Lower lobe of right lung (tissue), 2 donors: Measurements from ENCODE around the gene SLC15A1. TPM values are rescaled to one million over a fixed set of nuclear protein-coding genes. Genes with fewer than 3 reads are reported as not detected.

Experiments
- ATAC-seq, 2 donors: fragments of 200-7000 bp; cut with Tn5 transposase; one replicate each; pipeline ENCODE4 v1.9.1; 2020 to 2022; ENCODE audit warnings: mild to moderate bottlenecking in 2 of 2, moderate library complexity in 2 of 2
- DNase-seq: peaks from one replicate; pipeline ENCODE4 v3.0.0-alpha.2; 2020
- H3K27ac ChIP-seq: fragments of 200-600 bp; one replicate; pipeline ENCODE4 v1.8.0; 2022
- H3K27me3 ChIP-seq: fragments of 200-600 bp; one replicate; pipeline ENCODE4 v1.8.0; 2022; ENCODE audit warnings: low read depth
- H3K36me3 ChIP-seq: fragments of 200-600 bp; one replicate; pipeline ENCODE4 v1.8.0; 2022; ENCODE audit warnings: mild to moderate bottlenecking
- H3K4me1 ChIP-seq: fragments of 200-600 bp; one replicate; pipeline ENCODE4 v1.8.0; 2022
- H3K4me3 ChIP-seq: fragments of 200-600 bp; one replicate; pipeline ENCODE4 v1.8.0; 2022; ENCODE audit warnings: mild to moderate bottlenecking
- H3K9me3 ChIP-seq: fragments of 200-600 bp; one replicate; pipeline ENCODE4 v1.8.0; 2022
- CTCF ChIP-seq: fragments of 200-600 bp; IDR thresholded peaks from one replicate; pipeline ENCODE4 v1.8.0; 2022; ENCODE audit warnings: antibody characterized with exemption, mild to moderate bottlenecking
- intact Hi-C: fragments of 100-400 bp; cut with DNase I; formaldehyde crosslinking; loops from one replicate; pipeline ENCODE4 v1.11.0; 2022
- total RNA-seq: library from RNA; stranded (reverse); fragmentation: NEBNext Ultra II Directional; extraction: Animal tissue kit (Norgen Biotek cat#: 25700); gene quantifications from one replicate; pipeline ENCODE4 v1.2.1, GENCODE V29; 2021
- donor health status: DM: no; HTN: yes; CAD: no; lungs with severe emphysema.

SLC15A1 gene
- total RNA-seq, 1 donor from 2014 or later = not detected

GRCh38 chr13:98731038-98731437, 21.4 kb downstream of the SLC15A1 start:
- Histone ChIP-seq H3K9me3 (no peaks in the 10 kb centered on the region), H3K36me3 (no peaks in the 10 kb centered on the region), H3K27ac (no peak overlapping the region), H3K4me3 (no peak overlapping the region), H3K27me3 (no peaks in the 10 kb centered on the region), H3K4me1 (no peaks in the 10 kb centered on the region)
- TF ChIP-seq CTCF = no peak
- ATAC-seq = peak in 1 of 2 donors; percentile 15
- DNase-seq = no peak
- intact Hi-C loops = no loop called here

- TF ChIP-seq CTCF = no peak
- no peak overlapping the region for H3K27ac ChIP-seq
- DNase-seq = no peak
- H3K9me3 ChIP-seq = no peaks in the 10 kb centered on the region
- no peaks in the 10 kb centered on the region for H3K27me3 ChIP-seq
- intact Hi-C loops = no loop called here
- no peaks in the 10 kb centered on the region for H3K36me3 ChIP-seq
- no peak for ATAC-seq
- no peaks in the 10 kb centered on the region for H3K4me1 ChIP-seq
- H3K4me3 ChIP-seq = no peak overlapping the region
Measured at GRCh38 chr13:98730441-98730840, 22.0 kb downstream of the SLC15A1 start.

GRCh38 chr13:98729658-98730057, 22.8 kb downstream of the SLC15A1 start:
- no peak for DNase-seq
- ATAC-seq = no peak
- Histone ChIP-seq H3K9me3 (no peaks in the 10 kb centered on the region), H3K27ac (no peak overlapping the region), H3K36me3 (no peaks in the 10 kb centered on the region), H3K4me3 (no peak overlapping the region), H3K4me1 (no peaks in the 10 kb centered on the region), H3K27me3 (no peaks in the 10 kb centered on the region)
- intact Hi-C loops = no loop called here
- TF ChIP-seq CTCF = no peak

GRCh38 chr13:98722958-98723357, 29.5 kb downstream of the SLC15A1 start:
- Histone ChIP-seq H3K4me3 (no peak overlapping the region), H3K4me1 (no peaks in the 10 kb centered on the region), H3K36me3 (no peaks in the 10 kb centered on the region), H3K27me3 (no peaks in the 10 kb centered on the region), H3K27ac (no peak overlapping the region), H3K9me3 (no peaks in the 10 kb centered on the region)
- intact Hi-C loops = no loop called here
- TF ChIP-seq CTCF = no peak
- ATAC-seq = no peak
- DNase-seq = no peak

- DNase-seq (no peak), ATAC-seq (no peak)
- no peak for TF ChIP-seq CTCF
- H3K27me3 ChIP-seq = no peaks in the 10 kb centered on the region
- no peak overlapping the region for H3K4me3 ChIP-seq
- intact Hi-C loops = no loop called here
- no peaks in the 10 kb centered on the region for H3K36me3 ChIP-seq
- H3K27ac ChIP-seq = no peak overlapping the region
- no peaks in the 10 kb centered on the region for H3K9me3 ChIP-seq
- no peaks in the 10 kb centered on the region for H3K4me1 ChIP-seq
Measured at GRCh38 chr13:98721825-98722510, 30.5 kb downstream of the SLC15A1 start.
